Uterus (tissue), 4 donors: ENCODE data around the gene IFIT2. TPM values are rescaled to one million over a fixed set of nuclear protein-coding genes. Genes with fewer than 3 reads are reported as not detected.

ENCODE experiments used
- DNase-seq, 2 donors: peaks; one replicate each; pipeline ENCODE4 v3.0.0-alpha.2; 2019 to 2020
- H3K27ac ChIP-seq, 2 donors: fragments of 200-600 bp; sonication (generic); 1 replicate in 1 of 2; 2 replicates in 1 of 2; pipeline ENCODE4 v1.5.1; 2016 to 2018
- H3K27me3 ChIP-seq, 2 donors: fragments of 200-600 bp; sonication (generic); one replicate each; pipeline ENCODE4 v1.5.1; 2018 to 2019; ENCODE audit warnings: control low read depth in 1 of 2
- H3K36me3 ChIP-seq, 2 donors: fragments of 200-600 bp; sonication (generic); one replicate each; pipeline ENCODE4 v1.5.1; 2019; ENCODE audit warnings: control low read depth in 1 of 2
- H3K4me1 ChIP-seq, 2 donors: fragments of 200-600 bp; sonication (generic); one replicate each; pipeline ENCODE4 v1.5.1; 2018 to 2019; ENCODE audit warnings: control low read depth in 1 of 2
- H3K4me3 ChIP-seq, 2 donors: fragments of 200-600 bp; sonication (generic); 1 replicate in 1 of 2; 2 replicates in 1 of 2; pipeline ENCODE4 v1.5.1; 2018 to 2019; ENCODE audit warnings: mild to moderate bottlenecking in 1 of 2
- H3K9me3 ChIP-seq, 2 donors: fragments of 200-600 bp; sonication (generic); one replicate each; pipeline ENCODE4 v1.5.1; 2019; ENCODE audit warnings: control low read depth in 1 of 2
- CTCF ChIP-seq, 4 experiments: fragments of 200-600 bp in 2 of 4; fragments of 450-650 bp in 2 of 4; sonication (generic) in 2 of 4; IDR thresholded peaks; one replicate each; pipeline ENCODE4 v1.5.1; 2016 to 2019; ENCODE audit warnings: antibody characterized with exemption in 4 of 4, mild to moderate bottlenecking in 2 of 4, moderate library complexity in 1 of 4
- POLR2A ChIP-seq, 2 donors: fragments of 450-650 bp; IDR thresholded peaks; one replicate each; pipeline ENCODE4 v1.6.1; 2016; ENCODE audit warnings: antibody characterized with exemption in 2 of 2, mild to moderate bottlenecking in 1 of 2, moderate library complexity in 1 of 2
- intact Hi-C: fragments of 100-400 bp; cut with DNase I; formaldehyde crosslinking; loops from one replicate; pipeline ENCODE4 v1.15.1; 2023; ENCODE audit warnings: low total_unique reads
- total RNA-seq, 4 donors: library from RNA; depleted of rRNA in 3 of 4; stranded (reverse); fragments of >200 nt in 3 of 4; gene quantifications; one replicate each; pipeline versions ENCODE4 v1.1.0 to v1.2.4, GENCODE V29; 2014 to 2023
- donor health status: DM: yes; HTN: yes; CAD: no.

Gene IFIT2
- total RNA-seq, 4 donors from 2014 or later, result 1.5 to 17.7 (median 6.1) TPM

- no peaks in the 10 kb centered on the region for H3K4me1 ChIP-seq
- intact Hi-C loops, result no loop called here
- TF ChIP-seq POLR2A (IDR thresholded peaks at IDR 0.05) (no peak), CTCF (IDR thresholded peaks at IDR 0.05) (no peak)
- H3K27me3 ChIP-seq, result no peaks in the 10 kb centered on the region
- H3K9me3 ChIP-seq, result no peaks in the 10 kb centered on the region
- H3K27ac ChIP-seq, result no peak overlapping the region
- no peak overlapping the region for H3K4me3 ChIP-seq
- no peak for DNase-seq
- H3K36me3 ChIP-seq, result no peaks in the 10 kb centered on the region
Observed at GRCh38 chr10:89339875-89340274, 38.0 kb downstream of the IFIT2 start.

GRCh38 chr10:89341649-89342048 lies 39.8 kb downstream of the IFIT2 start:
- no peak for DNase-seq

GRCh38 chr10:89342206-89342958 lies 40.5 kb downstream of the IFIT2 start:
- intact Hi-C loops, result no loop called here
- no peaks in the 10 kb centered on the region for H3K27me3 ChIP-seq
- no peaks in the 10 kb centered on the region for H3K4me1 ChIP-seq
- H3K36me3 ChIP-seq, result no peaks in the 10 kb centered on the region
- DNase-seq, result peak; percentile 47 to 52
- H3K4me3 ChIP-seq, result no peak overlapping the region
- TF ChIP-seq CTCF (IDR thresholded peaks at IDR 0.05) (no peak), POLR2A (IDR thresholded peaks at IDR 0.05) (no peak)
- peak overlapping the region in 1 of 2 donors; percentile 17 for H3K27ac ChIP-seq
- H3K9me3 ChIP-seq, result no peaks in the 10 kb centered on the region

More at GRCh38 chr10:89341649-89342048, 39.8 kb downstream of the IFIT2 start:
- H3K4me3 ChIP-seq, result no peak overlapping the region
- H3K27me3 ChIP-seq, result no peaks in the 10 kb centered on the region
- H3K27ac ChIP-seq, result no peak overlapping the region
- H3K36me3 ChIP-seq, result no peaks in the 10 kb centered on the region
- intact Hi-C loops, result no loop called here
- no peaks in the 10 kb centered on the region for H3K9me3 ChIP-seq
- TF ChIP-seq POLR2A (IDR thresholded peaks at IDR 0.05), result no peak
- no peak for TF ChIP-seq CTCF (IDR thresholded peaks at IDR 0.05)
- H3K4me1 ChIP-seq, result no peaks in the 10 kb centered on the region

GRCh38 chr10:89343089-89343767 lies 41.4 kb downstream of the IFIT2 start:
- intact Hi-C loops, result no loop called here
- DNase-seq, result no peak
- Histone ChIP-seq H3K27me3 (no peaks in the 10 kb centered on the region), H3K27ac (peak overlapping the region in 1 of 2 donors; percentile 17), H3K4me3 (no peak overlapping the region), H3K36me3 (no peaks in the 10 kb centered on the region), H3K4me1 (peaks cover 0 to 6% of the 10 kb centered on the region in 2 donors), H3K9me3 (no peaks in the 10 kb centered on the region)
- TF ChIP-seq POLR2A (IDR thresholded peaks at IDR 0.05) (no peak), CTCF (IDR thresholded peaks at IDR 0.05) (no peak)

GRCh38 chr10:89344156-89344555 lies 42.3 kb downstream of the IFIT2 start:
- no peaks in the 10 kb centered on the region for H3K9me3 ChIP-seq
- no peaks in the 10 kb centered on the region for H3K36me3 ChIP-seq
- no peak for TF ChIP-seq CTCF (IDR thresholded peaks at IDR 0.05)
- intact Hi-C loops, result no loop called here
- H3K4me3 ChIP-seq, result no peak overlapping the region
- no peak overlapping the region for H3K27ac ChIP-seq
- H3K27me3 ChIP-seq, result no peaks in the 10 kb centered on the region
- DNase-seq, result no peak
- peaks cover 0 to 8% of the 10 kb centered on the region in 2 donors for H3K4me1 ChIP-seq
